WTC11 (cell line): ENCODE measurements around the gene FAR1. TPM values are rescaled to one million over a fixed set of nuclear protein-coding genes. Genes with fewer than 3 reads are reported as not detected.

Source experiments
- ATAC-seq: fragments of 200-7000 bp; cut with Tn5 transposase; 2 replicates; pipeline ENCODE4 v1.10.0; 2021; ENCODE audit warnings: mild to moderate bottlenecking, moderate library complexity
- CTCF ChIA-PET: fragments of 300-600 bp; sonication (Branson Sonifier 250); formaldehyde crosslinking; loops from one replicate; lab custom pipeline; 2021; ENCODE audit warnings: antibody characterized with exemption; lab: Charles Lee
- POLR2A ChIA-PET: fragments of 350-600 bp; sonication (Branson Sonifier 250); formaldehyde crosslinking; loops from one replicate; lab custom pipeline; 2021; ENCODE audit warnings: antibody characterized with exemption; lab: Charles Lee
- DNase-seq: peaks from one replicate; pipeline ENCODE4 v3.0.0; 2021; ENCODE audit warnings: low spot score
- H3K27ac Mint-ChIP-seq: 2 replicates; pipeline ENCODE4 v1.8.0; 2021; ENCODE audit warnings: mixed read lengths
- H3K27me3 Mint-ChIP-seq: 2 replicates; pipeline ENCODE4 v1.8.0; 2021; ENCODE audit warnings: low read depth, mild to moderate bottlenecking, moderate library complexity, mixed read lengths
- H3K36me3 Mint-ChIP-seq: 2 replicates; pipeline ENCODE4 v1.8.0; 2021; ENCODE audit warnings: mixed read lengths
- H3K4me1 Mint-ChIP-seq: 2 replicates; pipeline ENCODE4 v1.8.0; 2022; ENCODE audit warnings: mixed read lengths
- H3K4me3 Mint-ChIP-seq: 2 replicates; pipeline ENCODE4 v1.8.0; 2021; ENCODE audit warnings: mild to moderate bottlenecking, moderate library complexity, mixed read lengths
- H3K9me3 Mint-ChIP-seq: 2 replicates; pipeline ENCODE4 v1.8.0; 2021; ENCODE audit warnings: mixed read lengths
- AFF4 ChIP-seq: sonication (generic); formaldehyde crosslinking; IDR thresholded peaks from 2 replicates; pipeline ENCODE4 v1.8.1; 2023; ENCODE audit warnings: mild to moderate bottlenecking, missing genetic modification reagents, borderline replicate concordance
- CREB1 ChIP-seq: sonication (generic); formaldehyde crosslinking; IDR thresholded peaks from 2 replicates; pipeline ENCODE4 v1.8.0; 2023; ENCODE audit warnings: mild to moderate bottlenecking, missing genetic modification reagents
- ELF4 ChIP-seq: sonication (generic); formaldehyde crosslinking; IDR thresholded peaks from 2 replicates; pipeline ENCODE4 v1.8.1; 2022; ENCODE audit warnings: low read depth, mild to moderate bottlenecking, moderate library complexity, missing genetic modification reagents
- ESRRA ChIP-seq: sonication (generic); formaldehyde crosslinking; IDR thresholded peaks from 2 replicates; pipeline ENCODE4 v1.8.1; 2022; ENCODE audit warnings: mild to moderate bottlenecking, missing genetic modification reagents, borderline replicate concordance
- FOXK1 ChIP-seq: sonication (generic); formaldehyde crosslinking; IDR thresholded peaks from 2 replicates; pipeline ENCODE4 v1.8.0; 2022; ENCODE audit warnings: mild to moderate bottlenecking, moderate library complexity, missing genetic modification reagents
- GABPB1 ChIP-seq: sonication (generic); formaldehyde crosslinking; IDR thresholded peaks from 2 replicates; pipeline ENCODE4 v1.8.1; 2023; ENCODE audit warnings: mild to moderate bottlenecking, missing genetic modification reagents
- MXD4 ChIP-seq: fragments of 250-450 bp; sonication (Bioruptor Pico); IDR thresholded peaks from 2 replicates; pipeline ENCODE4 v1.8.0; 2021; ENCODE audit warnings: mild to moderate bottlenecking, moderate library complexity, borderline replicate concordance
- NFYB ChIP-seq: sonication (generic); formaldehyde crosslinking; conservative IDR thresholded peaks from 2 replicates; pipeline ENCODE4 v1.8.0; 2022; ENCODE audit warnings: low read depth, missing genetic modification reagents
- NR3C1 ChIP-seq: sonication (generic); formaldehyde crosslinking; conservative IDR thresholded peaks from 2 replicates; pipeline ENCODE4 v1.8.1; 2023; ENCODE audit warnings: low read depth, mild to moderate bottlenecking, missing genetic modification reagents
- PRRX2 ChIP-seq: fragments of 250-450 bp; sonication (Bioruptor Pico); IDR thresholded peaks from 2 replicates; pipeline ENCODE4 v1.8.0; 2021; ENCODE audit warnings: mild to moderate bottlenecking
- TEAD1 ChIP-seq: sonication (generic); formaldehyde crosslinking; IDR thresholded peaks from 2 replicates; pipeline ENCODE4 v1.8.0; 2022; ENCODE audit warnings: mild to moderate bottlenecking, missing genetic modification reagents
- ZNF532 ChIP-seq: fragments of 250-450 bp; sonication (Bioruptor Pico); IDR thresholded peaks from 2 replicates; pipeline ENCODE4 v1.9.0; 2021; ENCODE audit warnings: mild to moderate bottlenecking, borderline replicate concordance
- ZNF671 ChIP-seq: fragments of 250-450 bp; sonication (Bioruptor Pico); IDR thresholded peaks from 2 replicates; pipeline ENCODE4 v1.8.0; 2021; ENCODE audit warnings: mild to moderate bottlenecking
- total RNA-seq: library from RNA; stranded (reverse); gene quantifications from 3 replicates; pipeline ENCODE4 v1.2.3, GENCODE V29; 2021
- TF ChIP-seq, protein P1 (sequence below): sonication (generic); formaldehyde crosslinking; IDR thresholded peaks from 2 replicates; pipeline ENCODE4 v1.8.1; 2022; ENCODE audit warnings: missing genetic modification reagents, borderline replicate concordance
- TF ChIP-seq, protein P2 (sequence below): fragments of 250-450 bp; sonication (Bioruptor Pico); conservative IDR thresholded peaks from 2 replicates; pipeline ENCODE4 v1.9.0; 2021; ENCODE audit warnings: mild to moderate bottlenecking

The FAR1 gene
- total RNA-seq, 1 experiment from 2014 or later, result 63.9 TPM

DNA sequence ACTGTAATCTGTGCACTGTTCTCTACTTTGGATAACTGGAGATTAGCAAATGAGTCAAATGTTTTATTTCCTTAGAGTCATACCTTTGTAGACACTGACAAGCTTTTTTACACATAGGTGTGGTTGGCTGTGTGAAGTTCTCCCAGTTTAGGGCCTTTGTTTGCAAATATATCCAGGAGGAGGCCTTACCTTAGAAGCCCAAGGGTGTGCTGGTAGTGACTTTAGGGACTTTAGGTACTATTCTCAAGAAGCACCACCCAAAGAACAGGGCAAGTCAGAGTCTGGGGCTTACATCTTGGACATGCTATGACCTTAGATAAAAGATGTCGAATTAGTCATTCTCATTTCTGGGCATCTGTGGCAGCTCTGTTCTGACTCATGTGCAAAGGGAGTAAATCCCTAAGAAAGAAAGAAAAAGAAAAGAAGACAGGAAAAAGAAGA is 4.8 kb upstream of the FAR1 start (continued):
- TF ChIP-seq MXD4 (CRISPR knock-in tag) (no peak), ZNF532 (CRISPR knock-in tag) (no peak), TEAD1 (no peak), AFF4 (CRISPR knock-in tag) (no peak), NR3C1 (CRISPR knock-in tag) (no peak), NFYB (no peak), ZNF671 (CRISPR knock-in tag) (no peak), FOXK1 (no peak)
- TF ChIP-seq, protein P1, sequence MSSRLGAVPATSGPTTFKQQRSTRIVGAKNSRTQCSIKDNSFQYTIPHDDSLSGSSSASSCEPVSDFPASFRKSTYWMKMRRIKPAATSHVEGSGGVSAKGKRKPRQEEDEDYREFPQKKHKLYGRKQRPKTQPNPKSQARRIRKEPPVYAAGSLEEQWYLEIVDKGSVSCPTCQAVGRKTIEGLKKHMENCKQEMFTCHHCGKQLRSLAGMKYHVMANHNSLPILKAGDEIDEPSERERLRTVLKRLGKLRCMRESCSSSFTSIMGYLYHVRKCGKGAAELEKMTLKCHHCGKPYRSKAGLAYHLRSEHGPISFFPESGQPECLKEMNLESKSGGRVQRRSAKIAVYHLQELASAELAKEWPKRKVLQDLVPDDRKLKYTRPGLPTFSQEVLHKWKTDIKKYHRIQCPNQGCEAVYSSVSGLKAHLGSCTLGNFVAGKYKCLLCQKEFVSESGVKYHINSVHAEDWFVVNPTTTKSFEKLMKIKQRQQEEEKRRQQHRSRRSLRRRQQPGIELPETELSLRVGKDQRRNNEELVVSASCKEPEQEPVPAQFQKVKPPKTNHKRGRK (CRISPR knock-in tag), result no peak

- H3K4me3 Mint-ChIP-seq, result no peak overlapping the region
- H3K9me3 Mint-ChIP-seq, result peaks cover 21% of the 10 kb centered on the region
- ChIA-PET POLR2A (no interaction called here), CTCF (no interaction called here)
- H3K4me1 Mint-ChIP-seq, result peaks cover 10% of the 10 kb centered on the region
- no peak for ATAC-seq
- peaks cover 4% of the 10 kb centered on the region; the same call in 1 of the 2 replicates for H3K27me3 Mint-ChIP-seq
- H3K27ac Mint-ChIP-seq, result no peak overlapping the region
- TF ChIP-seq ESRRA (CRISPR knock-in tag) (no peak), CREB1 (CRISPR knock-in tag) (no peak)
- TF ChIP-seq, all 79 proteins: peak for 0
- peaks cover 8% of the 10 kb centered on the region for H3K36me3 Mint-ChIP-seq
- DNase-seq, result no peak
Measured at GRCh38 chr11:13664351-13664750, 4.1 kb upstream of the FAR1 start.

- Mint-ChIP-seq H3K27ac (no peak overlapping the region), H3K36me3 (no peaks in the 10 kb centered on the region), H3K4me1 (peaks cover 27% of the 10 kb centered on the region), H3K4me3 (no peak overlapping the region), H3K9me3 (0 out of 2 replicates have a peak, but pooled peaks cover 4% of the 10 kb centered on the region), H3K27me3 (no peaks in the 10 kb centered on the region; the same call in 1 of the 2 replicates)
- ChIA-PET POLR2A (interaction anchor here (0.6 to 1.4 kb wide), 2 partner anchors 203 to 276 kb away, joined by 3 to 5 read pairs; partner anchors contain the start of gene BTBD10), CTCF (interaction anchor here (1.4 to 2.1 kb wide), 4 partner anchors 11 to 180 kb away, joined by 3 to 7 read pairs (median 6); no protein-coding TSS in a partner anchor)
- ATAC-seq, result no peak
- TF ChIP-seq ELF4 (CRISPR knock-in tag) (no peak), GABPB1 (CRISPR knock-in tag) (no peak), MXD4 (CRISPR knock-in tag) (no peak), PRRX2 (CRISPR knock-in tag) (no peak)
- TF ChIP-seq, protein P2, sequence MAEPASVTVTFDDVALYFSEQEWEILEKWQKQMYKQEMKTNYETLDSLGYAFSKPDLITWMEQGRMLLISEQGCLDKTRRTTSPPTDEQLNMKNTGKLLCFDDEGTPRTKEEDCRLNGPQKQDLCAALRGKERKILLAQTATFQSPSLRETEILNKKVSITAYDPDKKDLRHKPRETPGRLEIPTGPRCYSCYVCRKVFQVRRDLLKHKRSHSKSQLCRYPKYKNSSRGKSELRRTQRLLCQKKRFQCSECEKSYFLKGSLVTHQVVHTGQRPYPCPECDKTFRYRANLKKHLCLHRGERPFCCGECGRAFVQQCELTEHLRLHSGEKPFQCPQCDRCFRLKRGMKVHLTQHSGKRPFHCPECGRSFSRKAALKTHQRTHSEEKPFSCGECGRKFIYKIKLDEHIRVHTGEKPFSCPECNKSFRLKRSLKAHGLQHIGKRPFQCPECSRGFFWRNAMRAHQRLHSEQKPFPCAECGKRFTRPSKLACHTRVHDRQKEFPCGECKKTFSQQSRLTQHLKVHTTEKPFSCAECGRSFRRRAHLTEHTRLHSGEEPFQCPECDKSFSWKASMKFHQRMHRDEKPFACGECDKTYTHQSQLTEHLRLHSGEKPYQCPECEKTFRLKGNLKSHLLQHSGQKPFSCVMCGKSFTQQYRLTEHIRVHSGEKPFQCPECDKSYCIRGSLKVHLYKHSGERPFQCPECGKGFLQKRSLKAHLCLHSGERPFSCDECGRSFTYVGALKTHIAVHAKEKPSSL (CRISPR knock-in tag), result no peak
- TF ChIP-seq, protein P1 (CRISPR knock-in tag), result no peak
- no peak for DNase-seq
Measured at GRCh38 chr11:13666708-13667107, 1.8 kb upstream of the FAR1 start.
